WTC11 (cell line): ENCODE results near the gene KIF3A. TPM values are rescaled to one million over a fixed set of nuclear protein-coding genes. Genes with fewer than 3 reads are reported as not detected.

Experiments used
- ATAC-seq: fragments of 200-7000 bp; cut with Tn5 transposase; 2 replicates; pipeline ENCODE4 v1.10.0; 2021; ENCODE audit warnings: mild to moderate bottlenecking, moderate library complexity
- CTCF ChIA-PET: fragments of 300-600 bp; sonication (Branson Sonifier 250); formaldehyde crosslinking; loops from one replicate; lab custom pipeline; 2021; ENCODE audit warnings: antibody characterized with exemption; lab: Charles Lee
- POLR2A ChIA-PET: fragments of 350-600 bp; sonication (Branson Sonifier 250); formaldehyde crosslinking; loops from one replicate; lab custom pipeline; 2021; ENCODE audit warnings: antibody characterized with exemption; lab: Charles Lee
- DNase-seq: peaks from one replicate; pipeline ENCODE4 v3.0.0; 2021; ENCODE audit warnings: low spot score
- H3K27ac Mint-ChIP-seq: 2 replicates; pipeline ENCODE4 v1.8.0; 2021; ENCODE audit warnings: mixed read lengths
- H3K27me3 Mint-ChIP-seq: 2 replicates; pipeline ENCODE4 v1.8.0; 2021; ENCODE audit warnings: low read depth, mild to moderate bottlenecking, moderate library complexity, mixed read lengths
- H3K36me3 Mint-ChIP-seq: 2 replicates; pipeline ENCODE4 v1.8.0; 2021; ENCODE audit warnings: mixed read lengths
- H3K4me1 Mint-ChIP-seq: 2 replicates; pipeline ENCODE4 v1.8.0; 2022; ENCODE audit warnings: mixed read lengths
- H3K4me3 Mint-ChIP-seq: 2 replicates; pipeline ENCODE4 v1.8.0; 2021; ENCODE audit warnings: mild to moderate bottlenecking, moderate library complexity, mixed read lengths
- H3K9me3 Mint-ChIP-seq: 2 replicates; pipeline ENCODE4 v1.8.0; 2021; ENCODE audit warnings: mixed read lengths
- AR ChIP-seq: fragments of 250-450 bp; sonication (Bioruptor Pico); IDR thresholded peaks from 2 replicates; pipeline ENCODE4 v1.9.0; 2021; ENCODE audit warnings: mild to moderate bottlenecking
- ARID4B ChIP-seq: sonication (generic); formaldehyde crosslinking; IDR thresholded peaks from 2 replicates; pipeline ENCODE4 v1.8.0; 2023; ENCODE audit warnings: missing genetic modification reagents, mild to moderate bottlenecking, borderline replicate concordance
- ATF1 ChIP-seq: sonication (generic); formaldehyde crosslinking; IDR thresholded peaks from 2 replicates; pipeline ENCODE4 v1.8.1; 2023; ENCODE audit warnings: mild to moderate bottlenecking, moderate library complexity, missing genetic modification reagents
- CREM ChIP-seq: sonication (generic); formaldehyde crosslinking; IDR thresholded peaks from 2 replicates; pipeline ENCODE4 v1.8.1; 2022; ENCODE audit warnings: mild to moderate bottlenecking, missing genetic modification reagents, moderate library complexity
- ERG ChIP-seq: fragments of 250-450 bp; sonication (Bioruptor Pico); IDR thresholded peaks from 2 replicates; pipeline ENCODE4 v1.8.0; 2021; ENCODE audit warnings: mild to moderate bottlenecking
- FOXK1 ChIP-seq: sonication (generic); formaldehyde crosslinking; IDR thresholded peaks from 2 replicates; pipeline ENCODE4 v1.8.0; 2022; ENCODE audit warnings: mild to moderate bottlenecking, moderate library complexity, missing genetic modification reagents
- GRHL2 ChIP-seq: fragments of 250-450 bp; sonication (Bioruptor Pico); IDR thresholded peaks from 2 replicates; pipeline ENCODE4 v1.8.0; 2022; ENCODE audit warnings: mild to moderate bottlenecking, moderate library complexity; ENCODE audit not compliant: insufficient replicate concordance, severe bottlenecking
- MXD4 ChIP-seq: fragments of 250-450 bp; sonication (Bioruptor Pico); IDR thresholded peaks from 2 replicates; pipeline ENCODE4 v1.8.0; 2021; ENCODE audit warnings: mild to moderate bottlenecking, moderate library complexity, borderline replicate concordance
- NR1H2 ChIP-seq: sonication (generic); formaldehyde crosslinking; IDR thresholded peaks from 2 replicates; pipeline ENCODE4 v1.9.0; 2021; ENCODE audit warnings: mild to moderate bottlenecking, moderate library complexity, missing genetic modification reagents
- NR3C1 ChIP-seq: sonication (generic); formaldehyde crosslinking; conservative IDR thresholded peaks from 2 replicates; pipeline ENCODE4 v1.8.1; 2023; ENCODE audit warnings: low read depth, mild to moderate bottlenecking, missing genetic modification reagents
- PREB ChIP-seq: sonication (generic); formaldehyde crosslinking; IDR thresholded peaks from 2 replicates; pipeline ENCODE4 v1.8.1; 2022; ENCODE audit warnings: mild to moderate bottlenecking, missing genetic modification reagents, moderate library complexity, borderline replicate concordance
- RORB ChIP-seq: fragments of 250-450 bp; sonication (Bioruptor Pico); IDR thresholded peaks from 2 replicates; pipeline ENCODE4 v1.9.0; 2021; ENCODE audit warnings: mild to moderate bottlenecking
- SMAD3 ChIP-seq: sonication (generic); formaldehyde crosslinking; IDR thresholded peaks from 2 replicates; pipeline ENCODE4 v1.8.0; 2022; ENCODE audit warnings: missing genetic modification reagents, mild to moderate bottlenecking, borderline replicate concordance
- SMAD4 ChIP-seq: sonication (generic); formaldehyde crosslinking; IDR thresholded peaks from 2 replicates; pipeline ENCODE4 v1.8.0; 2022; ENCODE audit warnings: mild to moderate bottlenecking, missing genetic modification reagents
- SP1 ChIP-seq: sonication (generic); formaldehyde crosslinking; conservative IDR thresholded peaks from 2 replicates; pipeline ENCODE4 v1.8.1; 2022; ENCODE audit warnings: missing genetic modification reagents
- ZNF121 ChIP-seq: sonication (generic); formaldehyde crosslinking; IDR thresholded peaks from 2 replicates; pipeline ENCODE4 v1.8.0; 2023; ENCODE audit warnings: missing genetic modification reagents
- ZNF219 ChIP-seq: sonication (generic); formaldehyde crosslinking; IDR thresholded peaks from 2 replicates; pipeline ENCODE4 v1.8.0; 2023; ENCODE audit warnings: missing genetic modification reagents, mild to moderate bottlenecking, borderline replicate concordance
- ZNF232 ChIP-seq: sonication (generic); formaldehyde crosslinking; IDR thresholded peaks from 2 replicates; pipeline ENCODE4 v1.8.0; 2022; ENCODE audit warnings: mild to moderate bottlenecking, missing genetic modification reagents
- ZNF317 ChIP-seq: sonication (generic); formaldehyde crosslinking; IDR thresholded peaks from 2 replicates; pipeline ENCODE4 v1.8.1; 2023; ENCODE audit warnings: low read depth, mild to moderate bottlenecking, moderate library complexity, missing genetic modification reagents, borderline replicate concordance
- total RNA-seq: library from RNA; stranded (reverse); gene quantifications from 3 replicates; pipeline ENCODE4 v1.2.3, GENCODE V29; 2021
- TF ChIP-seq, protein P1 (sequence below): fragments of 250-450 bp; sonication (Bioruptor Pico); IDR thresholded peaks from 2 replicates; pipeline ENCODE4 v1.9.0; 2021; ENCODE audit warnings: moderate library complexity, mild to moderate bottlenecking, inconsistent platforms, borderline replicate concordance

KIF3A gene
- total RNA-seq, 1 experiment from 2014 or later, result 10.1 TPM

GRCh38 chr5:132681476-132681831 lies 55.9 kb downstream of the KIF3A start:
- H3K4me1 Mint-ChIP-seq, result peaks cover 6% of the 10 kb centered on the region
- H3K36me3 Mint-ChIP-seq, result no peaks in the 10 kb centered on the region
- TF ChIP-seq PREB (CRISPR knock-in tag), result no peak
- ChIA-PET POLR2A (no interaction called here), CTCF (no interaction called here)
- ATAC-seq, result no peak
- H3K27me3 Mint-ChIP-seq, result no peaks in the 10 kb centered on the region
- H3K9me3 Mint-ChIP-seq, result no peaks in the 10 kb centered on the region
- no peak for DNase-seq
- H3K4me3 Mint-ChIP-seq, result no peak overlapping the region
- H3K27ac Mint-ChIP-seq, result no peak overlapping the region

GRCh38 chr5:132680780-132681475 lies 56.4 kb downstream of the KIF3A start:
- DNase-seq (no peak), ATAC-seq (no peak)
- H3K27me3 Mint-ChIP-seq, result no peaks in the 10 kb centered on the region
- H3K9me3 Mint-ChIP-seq, result no peaks in the 10 kb centered on the region
- H3K4me3 Mint-ChIP-seq, result no peak overlapping the region
- no peaks in the 10 kb centered on the region for H3K36me3 Mint-ChIP-seq
- ChIA-PET POLR2A (no interaction called here), CTCF (no interaction called here)
- TF ChIP-seq SMAD4 (CRISPR knock-in tag), result no peak
- no peak for TF ChIP-seq ATF1 (CRISPR knock-in tag)
- no peak for TF ChIP-seq RORB
- TF ChIP-seq ZNF232, result no peak
- TF ChIP-seq GRHL2, result no peak
- no peak for TF ChIP-seq FOXK1 (CRISPR knock-in tag)
- TF ChIP-seq ZNF121 (CRISPR knock-in tag), result no peak
- TF ChIP-seq ARID4B (CRISPR knock-in tag), result no peak
- no peak for TF ChIP-seq SMAD3 (CRISPR knock-in tag)
- no peak for TF ChIP-seq NR1H2
- no peak for TF ChIP-seq CREM (CRISPR knock-in tag)
- TF ChIP-seq ERG (CRISPR knock-in tag), result no peak
- no peak for TF ChIP-seq MXD4 (CRISPR knock-in tag)
- no peak for TF ChIP-seq AR
- TF ChIP-seq, protein P1, sequence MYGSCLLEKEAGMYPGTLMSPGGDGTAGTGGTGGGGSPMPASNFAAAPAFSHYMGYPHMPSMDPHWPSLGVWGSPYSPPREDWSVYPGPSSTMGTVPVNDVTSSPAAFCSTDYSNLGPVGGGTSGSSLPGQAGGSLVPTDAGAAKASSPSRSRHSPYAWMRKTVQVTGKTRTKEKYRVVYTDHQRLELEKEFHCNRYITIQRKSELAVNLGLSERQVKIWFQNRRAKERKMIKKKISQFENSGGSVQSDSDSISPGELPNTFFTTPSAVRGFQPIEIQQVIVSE (CRISPR knock-in tag), result no peak
- no peak for TF ChIP-seq NR3C1 (CRISPR knock-in tag)
- no peak for TF ChIP-seq ZNF317 (CRISPR knock-in tag)
- TF ChIP-seq ZNF219 (CRISPR knock-in tag), result no peak
- TF ChIP-seq SP1, result no peak
- no peak overlapping the region for H3K27ac Mint-ChIP-seq
- peaks cover 6% of the 10 kb centered on the region for H3K4me1 Mint-ChIP-seq
